Glutamatergic neuron (in vitro differentiated cells): ENCODE results near the gene MCTP2. TPM values are rescaled to one million over a fixed set of nuclear protein-coding genes. Genes with fewer than 3 reads are reported as not detected.

Source experiments
- DNase-seq: peaks from one replicate; pipeline ENCODE4 v3.0.0; 2022
- H3K27ac Mint-ChIP-seq: one replicate; pipeline ENCODE4 v1.8.0; 2020; ENCODE audit warnings: mild to moderate bottlenecking, mixed read lengths, inconsistent platforms; ENCODE audit not compliant: unreplicated experiment
- H3K27me3 Mint-ChIP-seq: one replicate; pipeline ENCODE4 v1.8.0; 2020; ENCODE audit warnings: mild to moderate bottlenecking, moderate library complexity, mixed read lengths, inconsistent platforms; ENCODE audit not compliant: unreplicated experiment
- H3K36me3 Mint-ChIP-seq: one replicate; pipeline ENCODE4 v1.8.0; 2020; ENCODE audit warnings: mild to moderate bottlenecking, mixed read lengths, inconsistent platforms; ENCODE audit not compliant: unreplicated experiment
- H3K4me1 Mint-ChIP-seq: one replicate; pipeline ENCODE4 v1.8.0; 2020; ENCODE audit warnings: mild to moderate bottlenecking, low read depth, mixed read lengths, inconsistent platforms; ENCODE audit not compliant: unreplicated experiment
- H3K4me3 Mint-ChIP-seq: one replicate; pipeline ENCODE4 v1.8.0; 2020; ENCODE audit warnings: mild to moderate bottlenecking, mixed read lengths, inconsistent platforms; ENCODE audit not compliant: unreplicated experiment
- H3K9me3 Mint-ChIP-seq: one replicate; pipeline ENCODE4 v1.8.0; 2020; ENCODE audit warnings: mild to moderate bottlenecking, moderate library complexity, mixed read lengths, inconsistent platforms; ENCODE audit not compliant: unreplicated experiment
- total RNA-seq: library from RNA; stranded (reverse); fragmentation: NEBNext Ultra II Directional; extraction: Animal tissue kit (Norgen Biotek cat#: 25700); gene quantifications from one replicate; pipeline ENCODE4 v1.2.1, GENCODE V29; 2021; ENCODE audit not compliant: unreplicated experiment
- TF ChIP-seq, protein P1 (sequence below): fragments of 200-600 bp; sonication (generic); IDR thresholded peaks from one replicate; pipeline ENCODE4 v1.5.0; 2021; ENCODE audit not compliant: partially characterized antibody, unreplicated experiment

MCTP2 gene
- total RNA-seq, 1 donor from 2014 or later: 0.44 TPM

GRCh38 chr15:94327356-94327936 lies 96.1 kb downstream of the MCTP2 start:
- H3K27me3 Mint-ChIP-seq: peaks cover 1% of the 10 kb centered on the region
- no peak overlapping the region for H3K4me3 Mint-ChIP-seq
- H3K36me3 Mint-ChIP-seq: no peaks in the 10 kb centered on the region
- DNase-seq: no peak
- TF ChIP-seq, protein P1, sequence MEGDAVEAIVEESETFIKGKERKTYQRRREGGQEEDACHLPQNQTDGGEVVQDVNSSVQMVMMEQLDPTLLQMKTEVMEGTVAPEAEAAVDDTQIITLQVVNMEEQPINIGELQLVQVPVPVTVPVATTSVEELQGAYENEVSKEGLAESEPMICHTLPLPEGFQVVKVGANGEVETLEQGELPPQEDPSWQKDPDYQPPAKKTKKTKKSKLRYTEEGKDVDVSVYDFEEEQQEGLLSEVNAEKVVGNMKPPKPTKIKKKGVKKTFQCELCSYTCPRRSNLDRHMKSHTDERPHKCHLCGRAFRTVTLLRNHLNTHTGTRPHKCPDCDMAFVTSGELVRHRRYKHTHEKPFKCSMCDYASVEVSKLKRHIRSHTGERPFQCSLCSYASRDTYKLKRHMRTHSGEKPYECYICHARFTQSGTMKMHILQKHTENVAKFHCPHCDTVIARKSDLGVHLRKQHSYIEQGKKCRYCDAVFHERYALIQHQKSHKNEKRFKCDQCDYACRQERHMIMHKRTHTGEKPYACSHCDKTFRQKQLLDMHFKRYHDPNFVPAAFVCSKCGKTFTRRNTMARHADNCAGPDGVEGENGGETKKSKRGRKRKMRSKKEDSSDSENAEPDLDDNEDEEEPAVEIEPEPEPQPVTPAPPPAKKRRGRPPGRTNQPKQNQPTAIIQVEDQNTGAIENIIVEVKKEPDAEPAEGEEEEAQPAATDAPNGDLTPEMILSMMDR: peak; percentile 76
- peaks cover 2% of the 10 kb centered on the region for H3K4me1 Mint-ChIP-seq
- no peak overlapping the region for H3K27ac Mint-ChIP-seq
- H3K9me3 Mint-ChIP-seq: no peaks in the 10 kb centered on the region

DNA sequence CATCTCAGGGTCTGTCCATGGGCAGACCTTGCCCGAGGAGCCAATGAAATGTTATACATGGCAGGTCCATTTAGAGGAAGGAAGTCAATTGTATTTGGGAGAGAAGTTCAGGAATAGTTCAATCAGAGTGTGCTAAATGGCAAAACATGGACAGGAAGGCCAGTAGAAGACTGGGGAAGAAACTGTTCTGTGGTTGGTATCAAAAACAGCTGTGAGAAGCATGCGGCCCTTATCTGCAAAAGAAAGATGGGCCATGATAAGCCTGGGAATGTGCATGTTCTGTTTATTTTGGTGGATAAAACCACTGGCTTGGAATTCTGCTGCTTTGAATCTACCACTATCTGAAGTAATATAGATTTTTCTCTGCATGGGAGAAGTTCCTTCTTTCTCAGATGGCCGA lies 100.4 kb downstream of the MCTP2 start:
- no peak for DNase-seq
- H3K4me1 Mint-ChIP-seq: no peaks in the 10 kb centered on the region
- H3K9me3 Mint-ChIP-seq: no peaks in the 10 kb centered on the region
- H3K27me3 Mint-ChIP-seq: peaks cover 2% of the 10 kb centered on the region
- no peaks in the 10 kb centered on the region for H3K36me3 Mint-ChIP-seq
- TF ChIP-seq, protein P1: no peak
- H3K4me3 Mint-ChIP-seq: no peak overlapping the region
- H3K27ac Mint-ChIP-seq: no peak overlapping the region

GRCh38 chr15:94335616-94336015 lies 104.3 kb downstream of the MCTP2 start:
- no peaks in the 10 kb centered on the region for H3K9me3 Mint-ChIP-seq
- H3K27me3 Mint-ChIP-seq: peaks cover 2% of the 10 kb centered on the region
- TF ChIP-seq, protein P1: no peak
- no peak for DNase-seq
- H3K4me1 Mint-ChIP-seq: no peaks in the 10 kb centered on the region
- no peak overlapping the region for H3K27ac Mint-ChIP-seq
- H3K4me3 Mint-ChIP-seq: no peak overlapping the region
- H3K36me3 Mint-ChIP-seq: no peaks in the 10 kb centered on the region

DNA sequence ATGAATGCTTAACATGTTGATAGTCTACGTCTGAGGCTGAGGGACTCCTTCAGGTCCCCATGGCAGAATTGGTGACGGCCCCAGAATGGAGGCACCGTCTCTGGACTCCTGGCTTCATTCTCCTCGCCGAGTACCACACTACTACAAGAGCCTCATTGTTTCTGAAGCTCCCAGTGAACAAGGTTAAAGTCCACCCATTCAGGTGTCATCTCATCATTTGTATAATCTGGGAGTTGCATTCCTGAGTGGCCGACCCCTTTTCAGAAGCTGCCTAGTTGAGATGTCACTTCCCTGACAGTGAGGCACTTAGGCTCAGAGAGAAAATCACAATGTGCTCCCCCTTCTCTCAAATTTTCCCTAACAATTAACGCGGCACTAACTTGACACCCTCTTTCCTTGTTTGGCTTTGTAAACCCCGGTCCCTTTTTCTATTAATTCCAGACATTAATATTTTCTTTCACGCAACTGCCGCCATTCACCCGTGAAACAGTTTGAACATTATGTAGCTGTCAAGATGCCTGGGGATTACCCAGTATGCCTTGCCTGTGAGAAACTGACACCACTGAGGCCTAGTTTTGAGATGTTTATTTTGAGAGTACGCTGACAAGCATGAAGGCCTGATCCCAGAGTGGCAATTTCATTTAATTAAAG lies 105.6 kb downstream of the MCTP2 start:
- no peak for DNase-seq
- no peaks in the 10 kb centered on the region for H3K36me3 Mint-ChIP-seq
- H3K27me3 Mint-ChIP-seq: peaks cover 2% of the 10 kb centered on the region
- no peaks in the 10 kb centered on the region for H3K4me1 Mint-ChIP-seq
- TF ChIP-seq, protein P1: no peak
- no peak overlapping the region for H3K27ac Mint-ChIP-seq
- no peaks in the 10 kb centered on the region for H3K9me3 Mint-ChIP-seq
- no peak overlapping the region for H3K4me3 Mint-ChIP-seq

GRCh38 chr15:94338243-94338846 lies 107.0 kb downstream of the MCTP2 start:
- peaks cover 2% of the 10 kb centered on the region for H3K27me3 Mint-ChIP-seq
- H3K9me3 Mint-ChIP-seq: no peaks in the 10 kb centered on the region
- no peaks in the 10 kb centered on the region for H3K36me3 Mint-ChIP-seq
- no peak overlapping the region for H3K4me3 Mint-ChIP-seq
- no peak for DNase-seq
- no peaks in the 10 kb centered on the region for H3K4me1 Mint-ChIP-seq
- TF ChIP-seq, protein P1: no peak
- H3K27ac Mint-ChIP-seq: no peak overlapping the region
